Activated CD8-positive, alpha-beta memory T cell treated with anti-CD3 and anti-CD28 coated beads for 24 hours (primary cell): Measurements from ENCODE around the gene CCDC171.
"Not testable (repeated sequence)": the region's sequence is repeated elsewhere in the genome, so short reads cannot be mapped to it uniquely, and the experiment has no call there.

Experiments used
- DNase-seq: peaks from one replicate; pipeline ENCODE4 v3.0.0-alpha.2; 2020

CCDC171 gene

GRCh38 chr9:15572200-15572770 is 19.4 kb downstream of the CCDC171 start:
- DNase-seq, result no peak

- no peak for DNase-seq
Measured at GRCh38 chr9:15576350-15577050, 23.7 kb downstream of the CCDC171 start.

- no peak for DNase-seq
Measured at GRCh38 chr9:15578714-15579113, 25.9 kb downstream of the CCDC171 start.

GRCh38 chr9:15584379-15584778 is 31.5 kb downstream of the CCDC171 start:
- DNase-seq, result no peak

- DNase-seq, result no peak
Measured at GRCh38 chr9:15592317-15592716, 39.5 kb downstream of the CCDC171 start.

GRCh38 chr9:15592940-15593339 is 40.1 kb downstream of the CCDC171 start:
- DNase-seq, result not testable (repeated sequence)

- DNase-seq, result not testable (repeated sequence)
Measured at GRCh38 chr9:15600666-15601330, 48.0 kb downstream of the CCDC171 start.

GRCh38 chr9:15606643-15607472 is 54.0 kb downstream of the CCDC171 start:
- DNase-seq, result no peak

- DNase-seq, result no peak
Measured at GRCh38 chr9:15612962-15613361, 60.1 kb downstream of the CCDC171 start.

GRCh38 chr9:15617782-15618181 is 64.9 kb downstream of the CCDC171 start:
- no peak for DNase-seq

- no peak for DNase-seq
Measured at GRCh38 chr9:15618540-15619331, 65.9 kb downstream of the CCDC171 start.

GRCh38 chr9:15622318-15622971 is 69.6 kb downstream of the CCDC171 start:
- no peak for DNase-seq

GRCh38 chr9:15635752-15636151 is 82.9 kb downstream of the CCDC171 start:
- DNase-seq, result no peak

- DNase-seq, result no peak
Measured at GRCh38 chr9:15640121-15640520, 87.3 kb downstream of the CCDC171 start.

GRCh38 chr9:15641291-15641690 is 88.4 kb downstream of the CCDC171 start:
- no peak for DNase-seq

GRCh38 chr9:15642369-15642962 is 89.6 kb downstream of the CCDC171 start:
- DNase-seq, result no peak

GRCh38 chr9:15670246-15670645 is 117.4 kb downstream of the CCDC171 start:
- DNase-seq, result no peak

GRCh38 chr9:15670894-15671293 is 118.1 kb downstream of the CCDC171 start:
- DNase-seq, result no peak

- DNase-seq, result no peak
Measured at GRCh38 chr9:15693701-15694100, 140.9 kb downstream of the CCDC171 start.

GRCh38 chr9:15696979-15697378 is 144.1 kb downstream of the CCDC171 start:
- no peak for DNase-seq

GRCh38 chr9:15697446-15697851 is 144.6 kb downstream of the CCDC171 start:
- DNase-seq, result no peak
